ENCODE measurements around the gene GJA3. TPM values are rescaled to one million over a fixed set of nuclear protein-coding genes. Genes with fewer than 3 reads are reported as not detected.

GJA3 gene
- total RNA-seq, 1 experiment from 2014 or later: 0.92 TPM

DNA sequence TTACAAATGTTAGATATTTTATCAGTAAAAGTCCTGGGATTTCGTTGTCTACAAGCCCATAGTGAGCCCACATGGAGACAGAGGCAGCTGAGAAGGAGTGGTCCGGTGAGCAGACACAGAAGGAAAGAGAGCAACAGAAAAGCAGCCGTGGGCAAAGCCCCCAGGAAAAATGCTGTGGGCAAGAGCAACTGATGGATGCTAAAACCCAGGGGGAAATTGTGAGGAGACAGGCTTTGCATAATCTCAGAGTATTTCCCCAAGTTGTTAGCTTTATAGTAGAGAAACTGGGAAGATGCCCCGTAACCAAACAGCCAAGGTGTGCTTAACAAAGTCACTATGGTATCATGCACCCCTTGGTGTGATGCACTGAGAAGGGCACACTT, 35.1 kb downstream of the GJA3 start:
- H3K27me3 Mint-ChIP-seq (ENCODE audit: low read depth): peaks cover 30% of the 10 kb centered on the region
- no peak overlapping the region for H3K4me2 ChIP-seq (ENCODE audit: insufficient read depth, insufficient read length, low read length)
- WGBS (ENCODE audit: extremely low coverage, insufficient read length, low lambda C conversion rate): no CpG with 5 or more reads among the region's 4 CpGs
- H3T11ph ChIP-seq (ENCODE audit: low read length): no peak overlapping the region
- H3K36me3 Mint-ChIP-seq (ENCODE audit: insufficient read depth in 1 of 3, low read depth in 3 of 3): no peaks in the 10 kb centered on the region
- H3K23me2 ChIP-seq (ENCODE audit: insufficient read length, low read depth, low read length, poor library complexity, severe bottlenecking): peaks cover 11% of the 10 kb centered on the region
- no peak overlapping the region for H3K56ac ChIP-seq (ENCODE audit: insufficient read length, low read depth, low read length)
- H3K79me1 ChIP-seq (ENCODE audit: insufficient read depth, low read depth, low read length, poor library complexity, severe bottlenecking): no peaks in the 10 kb centered on the region
- no peak for TF ChIP-seq CTCF (conservative IDR thresholded peaks at IDR 0.05)
- no peaks in the 10 kb centered on the region for H3K9me3 Mint-ChIP-seq
- H2BK120ac ChIP-seq (ENCODE audit: low read depth, low read length, poor library complexity, severe bottlenecking): no peak overlapping the region
- H3K4ac ChIP-seq (ENCODE audit: low read depth, low read length): no peak overlapping the region
- peaks cover 7 to 9% of the 10 kb centered on the region in 2 experiments for H3K4me1 Mint-ChIP-seq
- H2BK5ac ChIP-seq (ENCODE audit: insufficient read length, low read length): no peak overlapping the region
- H3K9ac ChIP-seq (ENCODE audit: extremely low read depth, insufficient read length, low read length): no peak overlapping the region
- H3K14ac ChIP-seq (ENCODE audit: insufficient read depth, low read length): no peak overlapping the region
- H4K20me1 ChIP-seq (ENCODE audit: control insufficient read depth, insufficient read depth, insufficient read length): no peaks in the 10 kb centered on the region
- no peak overlapping the region for H2AFZ ChIP-seq (ENCODE audit: low read length)
- DNase-seq: peak; percentile 5
- H3K27ac ChIP-seq (ENCODE audit: insufficient read length, low read depth, low read length): no peak overlapping the region
- no peak overlapping the region for H2AK5ac ChIP-seq (ENCODE audit: insufficient read length, low read length)
- no peak overlapping the region for H2BK20ac ChIP-seq (ENCODE audit: low read depth, low read length, poor library complexity, severe bottlenecking)
- H3K23ac ChIP-seq (ENCODE audit: insufficient read length, low read depth, low read length): no peak overlapping the region
- no peaks in the 10 kb centered on the region for H3K9me3 ChIP-seq (ENCODE audit: control insufficient read depth, low read depth, low read length)
- H3K4me1 ChIP-seq (ENCODE audit: insufficient read depth, low read length): peaks cover 3% of the 10 kb centered on the region; the same call in 1 of the 2 replicates
- H3K79me2 ChIP-seq (ENCODE audit: insufficient read depth, low read length): no peaks in the 10 kb centered on the region
- no peak overlapping the region for H2BK15ac ChIP-seq (ENCODE audit: low read depth, low read length)
- H2BK12ac ChIP-seq (ENCODE audit: insufficient read length, low read depth, low read length): no peak overlapping the region
- no peak overlapping the region for H3K18ac ChIP-seq (ENCODE audit: insufficient read length, low read depth, low read length)
- H4K8ac ChIP-seq (replicated peaks; ENCODE audit: insufficient read length, low read depth, low read length): no peak overlapping the region
- H3K27ac Mint-ChIP-seq: no peak overlapping the region
- H3K4me3 Mint-ChIP-seq: no peak overlapping the region
- no peak overlapping the region for H4K5ac ChIP-seq (ENCODE audit: insufficient read length, low read depth, low read length)
- peaks cover 6% of the 10 kb centered on the region; the same call in 1 of the 2 replicates for H3K27me3 ChIP-seq (ENCODE audit: insufficient read depth, low read length)
- no peak overlapping the region for H4K91ac ChIP-seq (ENCODE audit: insufficient read length, low read depth, low read length)
